HG03095 (cell line): ENCODE data around the gene ST3GAL5.
A peak's percentile ranks its signal among the peaks of the same experiment; 100 is the strongest.

Experiments used
- ATAC-seq: cut with Tn5 transposase; IDR thresholded peaks from one replicate; pipeline ENCODE4 v1.9.1; 2021; ENCODE audit warnings: moderate library complexity; ENCODE audit not compliant: unreplicated experiment

The ST3GAL5 gene

GRCh38 chr2:85867556-85868292 is 21.1 kb downstream of the ST3GAL5 start:
- no peak for ATAC-seq

DNA sequence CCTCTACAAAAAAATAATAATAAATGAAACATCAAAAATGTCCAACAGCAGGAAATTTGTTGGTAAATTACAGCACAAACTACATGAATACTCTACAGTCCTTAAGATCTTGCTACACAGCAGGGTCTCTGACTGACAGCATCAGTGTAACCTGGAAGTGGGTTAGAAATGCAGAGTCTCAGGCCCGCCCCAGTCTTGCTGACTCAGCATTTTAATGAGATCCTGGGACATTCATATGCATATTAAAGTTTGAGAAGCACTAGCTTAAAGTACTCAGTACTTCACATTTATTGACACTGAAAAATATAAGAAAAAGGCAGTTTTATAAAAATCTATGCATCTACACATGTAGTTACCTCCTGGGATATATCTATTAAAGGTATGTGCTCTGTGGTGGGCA is 21.7 kb downstream of the ST3GAL5 start:
- ATAC-seq = no peak

DNA sequence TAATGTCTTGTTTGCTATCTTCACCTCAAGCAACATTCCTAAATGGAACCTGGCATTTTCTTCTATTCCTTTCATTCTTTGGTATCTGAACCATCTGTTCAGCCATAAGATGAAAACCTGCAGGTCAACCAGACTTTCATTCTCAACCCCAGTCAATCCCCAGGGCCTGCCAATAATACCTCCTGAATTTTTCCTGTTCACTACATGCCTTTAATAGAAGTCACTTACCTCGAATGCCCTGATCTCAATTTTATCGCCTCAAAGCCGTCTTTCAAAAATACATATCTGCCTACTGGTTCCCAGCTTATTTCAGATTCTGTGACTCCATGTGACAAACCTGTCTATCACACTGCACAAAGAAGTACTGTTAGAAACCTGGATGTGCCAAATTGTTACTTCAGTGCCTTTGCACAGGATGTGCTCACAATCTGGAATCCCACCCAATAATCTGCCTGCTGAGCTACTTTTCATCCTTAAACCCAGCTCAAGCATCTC is 22.6 kb downstream of the ST3GAL5 start:
- ATAC-seq = no peak

GRCh38 chr2:85865539-85866164 is 23.1 kb downstream of the ST3GAL5 start:
- no peak for ATAC-seq

DNA sequence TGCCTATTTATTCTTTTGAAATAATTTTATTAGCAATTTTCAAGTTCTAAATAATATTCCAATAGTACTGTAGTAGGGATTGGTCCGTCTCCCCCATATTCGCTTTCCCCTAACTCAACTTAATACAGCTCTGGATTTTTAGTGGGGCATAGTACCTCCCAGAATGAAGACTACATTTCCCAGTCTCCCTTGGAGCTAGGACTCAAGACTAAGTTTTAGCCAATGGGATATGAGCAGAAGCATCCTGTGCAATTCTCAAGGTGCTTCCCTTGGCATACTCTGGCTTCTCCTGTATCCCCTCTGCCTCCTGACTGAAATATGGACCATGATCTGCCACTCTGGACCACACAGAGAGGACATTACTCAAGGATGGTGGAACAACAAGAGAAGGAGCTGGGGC is 24.1 kb downstream of the ST3GAL5 start:
- ATAC-seq = no peak

- ATAC-seq = no peak
These were observed 26.4 kb downstream of the ST3GAL5 start for GRCh38 chr2:85862426-85862825.

- no peak for ATAC-seq
These were observed 27.1 kb downstream of the ST3GAL5 start for GRCh38 chr2:85861650-85862049.

GRCh38 chr2:85861180-85861579 is 27.6 kb downstream of the ST3GAL5 start:
- ATAC-seq = no peak

DNA sequence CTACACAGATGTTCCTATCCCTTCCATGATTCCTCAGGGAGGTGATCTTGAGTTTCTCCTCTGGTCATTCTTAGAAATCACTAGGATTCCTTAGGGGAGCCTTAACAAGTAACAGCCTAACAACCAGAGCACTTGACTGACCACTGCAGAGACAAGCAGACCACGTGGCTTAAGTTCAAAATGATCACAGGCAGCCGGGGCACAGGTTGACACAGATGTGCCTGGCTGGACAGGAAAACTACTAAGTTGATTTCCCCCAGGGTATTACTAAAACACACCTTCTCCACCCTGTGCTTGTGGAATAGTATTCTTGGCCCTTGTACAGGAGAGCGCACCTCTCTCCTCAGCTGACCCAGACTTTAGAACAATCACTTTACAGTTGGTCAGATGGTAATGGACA is 29.9 kb downstream of the ST3GAL5 start:
- ATAC-seq = no peak

GRCh38 chr2:85854897-85855296 is 33.9 kb downstream of the ST3GAL5 start:
- ATAC-seq = no peak

GRCh38 chr2:85854166-85854509 is 34.7 kb downstream of the ST3GAL5 start:
- no peak for ATAC-seq

- peak; percentile 55 for ATAC-seq
These were observed 35.2 kb downstream of the ST3GAL5 start for GRCh38 chr2:85853499-85854165.

GRCh38 chr2:85852937-85853498 is 35.8 kb downstream of the ST3GAL5 start:
- ATAC-seq = peak; percentile 50

- ATAC-seq = no peak
These were observed 36.5 kb downstream of the ST3GAL5 start for GRCh38 chr2:85852152-85852840.

DNA sequence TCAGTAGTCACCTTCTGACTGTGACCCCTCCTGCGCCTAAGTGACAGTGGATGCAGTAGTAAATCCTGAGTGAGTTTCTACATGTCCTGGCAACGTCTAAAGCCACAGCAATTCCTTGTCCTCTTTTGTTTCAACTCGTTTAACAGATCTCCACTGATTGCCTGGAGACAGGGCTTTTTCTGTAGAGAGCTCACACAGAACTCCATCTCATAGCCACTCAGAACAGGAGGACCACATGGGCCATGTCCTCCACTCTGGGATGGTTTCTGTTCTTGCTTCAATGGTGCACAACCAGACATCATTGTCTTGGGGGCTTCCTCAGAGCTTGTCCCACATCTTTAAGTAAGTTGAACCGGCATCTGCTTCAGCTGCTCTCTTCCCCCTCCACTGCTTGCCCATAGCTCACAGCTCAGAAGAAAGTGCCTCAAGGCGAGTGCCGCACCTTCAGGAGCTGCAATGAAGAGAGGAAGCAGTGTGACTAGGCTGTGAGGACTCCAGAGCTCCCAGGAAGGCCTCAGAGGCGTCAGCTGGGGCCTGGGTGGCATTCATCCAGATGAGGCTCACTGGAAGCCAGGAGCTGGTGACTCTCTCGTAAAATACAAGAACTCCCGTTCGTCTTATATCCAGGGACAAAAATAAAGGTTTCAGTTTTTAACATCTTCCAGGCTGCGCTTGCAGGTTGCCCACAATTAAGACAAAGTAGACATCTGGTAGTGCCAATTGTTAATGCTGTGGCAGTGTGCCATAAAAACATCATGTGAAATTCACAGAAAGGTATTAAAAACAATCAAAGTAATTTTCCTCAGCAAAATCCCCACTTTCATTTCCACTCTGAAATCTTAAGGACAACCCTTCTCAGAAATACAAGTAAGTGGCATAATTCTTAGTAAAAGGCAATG is 37.3 kb downstream of the ST3GAL5 start:
- ATAC-seq = no peak

DNA sequence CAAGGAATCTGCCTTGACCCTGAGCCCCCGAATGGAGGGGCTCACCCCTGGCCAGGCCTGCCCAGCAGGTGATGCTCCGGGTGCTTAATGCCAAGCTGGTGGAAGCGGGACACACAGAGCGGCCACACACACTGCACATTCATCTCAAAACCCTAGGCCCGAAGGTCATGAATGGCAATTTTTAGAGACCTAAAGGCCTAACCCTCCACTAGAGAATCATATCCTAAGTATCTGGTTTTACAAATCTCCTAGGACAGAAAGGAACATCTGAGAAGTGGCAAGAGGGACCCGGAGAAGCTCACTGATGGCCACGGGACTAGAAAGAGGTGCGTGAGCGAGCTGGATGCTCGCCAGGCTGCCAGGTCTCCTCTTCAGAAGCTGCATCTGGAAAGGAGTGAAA is 38.3 kb downstream of the ST3GAL5 start:
- no peak for ATAC-seq

GRCh38 chr2:85847051-85847588 is 41.7 kb downstream of the ST3GAL5 start:
- no peak for ATAC-seq

GRCh38 chr2:85846411-85846810 is 42.4 kb downstream of the ST3GAL5 start:
- no peak for ATAC-seq

- ATAC-seq = no peak
These were observed 44.3 kb downstream of the ST3GAL5 start for GRCh38 chr2:85844486-85844885.

DNA sequence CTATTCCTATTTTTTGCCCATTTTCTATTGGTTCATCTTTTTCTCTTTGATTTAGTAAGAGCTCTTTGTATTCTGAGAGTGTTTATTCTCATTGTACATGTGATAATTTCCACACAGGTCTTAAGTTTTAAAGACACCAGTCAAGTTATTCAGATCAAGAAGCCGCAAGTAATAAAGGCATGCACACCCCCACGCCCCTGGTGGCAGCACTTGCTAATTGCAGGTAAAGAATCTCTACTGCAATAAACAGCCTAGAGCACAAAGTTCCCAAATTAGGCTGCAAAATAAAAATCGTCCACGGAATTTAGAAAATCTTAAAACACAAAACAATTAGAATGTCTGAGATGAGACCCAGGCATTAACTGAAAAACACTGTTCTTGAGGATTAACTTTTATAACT is 45.2 kb downstream of the ST3GAL5 start:
- no peak for ATAC-seq
